ENCODE results near the gene CFAP99. TPM values are rescaled to one million over a fixed set of nuclear protein-coding genes. Genes with fewer than 3 reads are reported as not detected.
"Not testable (repeated sequence)": the region's sequence is repeated elsewhere in the genome, so short reads cannot be mapped to it uniquely, and the experiment has no call there.

Gene CFAP99
- total RNA-seq, 4 donors from 2014 or later, result 0.32 to 0.60 TPM; not detected in 2

- no peak for DNase-seq (ENCODE audit: low spot score)
- no peak for ATAC-seq (ENCODE audit: low FRiP score)
Measured at GRCh38 chr4:2462992-2463762, 44.4 kb downstream of the CFAP99 start.

GRCh38 chr4:2465032-2465431 is 46.3 kb downstream of the CFAP99 start:
- ATAC-seq (ENCODE audit: low FRiP score) (no peak), DNase-seq (ENCODE audit: low spot score) (no peak)
- TF ChIP-seq CTCF (IDR thresholded peaks at IDR 0.05), result no peak

More at GRCh38 chr4:2462992-2463762, 44.4 kb downstream of the CFAP99 start:
- TF ChIP-seq CTCF (IDR thresholded peaks at IDR 0.05), result no peak

GRCh38 chr4:2465544-2465943 is 46.8 kb downstream of the CFAP99 start:
- not testable (repeated sequence) for DNase-seq (ENCODE audit: low spot score); ATAC-seq (ENCODE audit: low FRiP score)

GRCh38 chr4:2468456-2469191 is 49.9 kb downstream of the CFAP99 start, which contains the start of gene RNF4:
TSS of gene RNF4 (plus strand) at chr4:2469106. CDS start at chr4:2490494, 21,388 bp downstream.
- TF ChIP-seq CTCF (IDR thresholded peaks at IDR 0.05), result no peak

GRCh38 chr4:2469192-2469984 is 50.6 kb downstream of the CFAP99 start:
- DNase-seq (ENCODE audit: low spot score), result peak; percentile 27
- TF ChIP-seq CTCF (IDR thresholded peaks at IDR 0.05), result no peak

More at GRCh38 chr4:2468456-2469191, 49.9 kb downstream of the CFAP99 start, which contains the start of gene RNF4:
- peak; percentile 77 for DNase-seq (ENCODE audit: low spot score)
- ATAC-seq (ENCODE audit: low FRiP score), result peak; percentile 96

GRCh38 chr4:2470791-2471190 is 52.0 kb downstream of the CFAP99 start:
- TF ChIP-seq CTCF (IDR thresholded peaks at IDR 0.05), result no peak
- DNase-seq (ENCODE audit: low spot score) (no peak), ATAC-seq (ENCODE audit: low FRiP score) (no peak)

More at GRCh38 chr4:2469192-2469984, 50.6 kb downstream of the CFAP99 start:
- ATAC-seq (ENCODE audit: low FRiP score), result peak; percentile 53

GRCh38 chr4:2472187-2472586 is 53.4 kb downstream of the CFAP99 start:
- no peak for TF ChIP-seq CTCF (IDR thresholded peaks at IDR 0.05)
- DNase-seq (ENCODE audit: low spot score), result no peak
- no peak for ATAC-seq (ENCODE audit: low FRiP score)
